HG03039 (cell line): ENCODE data around the gene MGST3.
"Not testable (repeated sequence)": the region's sequence is repeated elsewhere in the genome, so short reads cannot be mapped to it uniquely, and the experiment has no call there.

ENCODE experiments used
- ATAC-seq: cut with Tn5 transposase; IDR thresholded peaks from one replicate; pipeline ENCODE4 v1.9.1; 2021; ENCODE audit warnings: mild to moderate bottlenecking, moderate library complexity; ENCODE audit not compliant: unreplicated experiment

MGST3 gene

GRCh38 chr1:165628147-165628822 is 2.7 kb upstream of the MGST3 start:
- no peak for ATAC-seq

GRCh38 chr1:165629151-165629550 is 1.9 kb upstream of the MGST3 start:
- no peak for ATAC-seq

- ATAC-seq: peak; percentile 2
Observed at GRCh38 chr1:165629848-165630628, 996 bp upstream of the MGST3 start.

GRCh38 chr1:165631342-165632151 is 513 bp downstream of the MGST3 start:
- peak; percentile 31 for ATAC-seq

GRCh38 chr1:165632152-165632469 is 1.1 kb downstream of the MGST3 start:
- no peak for ATAC-seq

- no peak for ATAC-seq
Observed at GRCh38 chr1:165632491-165632890, 1.5 kb downstream of the MGST3 start.

- ATAC-seq: no peak
Observed at GRCh38 chr1:165633614-165634013, 2.6 kb downstream of the MGST3 start.

- no peak for ATAC-seq
Observed at GRCh38 chr1:165634154-165634921, 3.3 kb downstream of the MGST3 start.

- no peak for ATAC-seq
Observed at GRCh38 chr1:165635329-165635728, 4.3 kb downstream of the MGST3 start.

GRCh38 chr1:165635823-165636222 is 4.8 kb downstream of the MGST3 start:
- no peak for ATAC-seq

- ATAC-seq: no peak
Observed at GRCh38 chr1:165637427-165637826, 6.4 kb downstream of the MGST3 start.

GRCh38 chr1:165638211-165638610 is 7.2 kb downstream of the MGST3 start:
- ATAC-seq: not testable (repeated sequence)

- no peak for ATAC-seq
Observed at GRCh38 chr1:165639821-165640623, 9.0 kb downstream of the MGST3 start.

GRCh38 chr1:165641231-165641987 is 10.4 kb downstream of the MGST3 start:
- no peak for ATAC-seq

- ATAC-seq: no peak
Observed at GRCh38 chr1:165644064-165644735, 13.2 kb downstream of the MGST3 start.

GRCh38 chr1:165645654-165646366 is 14.8 kb downstream of the MGST3 start:
- ATAC-seq: no peak

GRCh38 chr1:165647517-165647916 is 16.5 kb downstream of the MGST3 start:
- ATAC-seq: no peak

- ATAC-seq: no peak
Observed at GRCh38 chr1:165647970-165648369, 16.9 kb downstream of the MGST3 start.
